Measurements from ENCODE around the gene FILIP1. TPM values are rescaled to one million over a fixed set of nuclear protein-coding genes. Genes with fewer than 3 reads are reported as not detected.

The FILIP1 gene
- polyA plus RNA-seq, 3 donors = not detected

- intact Hi-C loops (cut with micrococcal nuclease) = no loop called here
- Histone ChIP-seq H3K27me3 (ENCODE audit: control insufficient read depth in 2 of 2, insufficient read depth in 2 of 2, low read length in 2 of 2) (peaks cover 0 to 3% of the 10 kb centered on the region in 2 donors), H3K27ac (ENCODE audit: low read depth in 1 of 2, low read length in 2 of 2) (no peak overlapping the region), H3K9ac (ENCODE audit: insufficient read depth, low read length, poor library complexity, severe bottlenecking) (no peak overlapping the region), H2AFZ (ENCODE audit: insufficient read depth, low read depth, low read length, poor library complexity, severe bottlenecking) (no peak overlapping the region), H3K4me1 (ENCODE audit: control insufficient read depth in 1 of 2, insufficient read depth in 2 of 2, low read length in 2 of 2) (no peaks in the 10 kb centered on the region), H3K79me2 (ENCODE audit: insufficient read depth, low read length) (no peaks in the 10 kb centered on the region), H3K9me3 (replicated peaks in 1 of 2; ENCODE audit: control insufficient read depth in 1 of 2, insufficient read depth in 1 of 2, low read length in 2 of 2) (no peaks in the 10 kb centered on the region), H3K4me3 (replicated peaks in 1 of 3; ENCODE audit: low read depth in 2 of 3, low read length in 3 of 3) (no peak overlapping the region), H3K4me2 (replicated peaks; ENCODE audit: extremely low read depth, low read length, poor library complexity, severe bottlenecking) (no peak overlapping the region), H4K20me1 (ENCODE audit: insufficient read depth, low read length) (no peaks in the 10 kb centered on the region), H3K36me3 (replicated peaks in 1 of 2; ENCODE audit: control insufficient read depth in 1 of 2, insufficient read depth in 2 of 2, low read length in 2 of 2) (no peaks in the 10 kb centered on the region)
- DNase-seq = no peak
- Mint-ChIP-seq H3K36me3 (no peaks in the 10 kb centered on the region), H3K4me3 (no peak overlapping the region), H3K9me3 (peaks cover 0 to 11% (median 7%) of the 10 kb centered on the region in 7 donors), H3K27me3 (ENCODE audit: low read depth in 3 of 3) (peaks cover 2 to 7% (median 5%) of the 10 kb centered on the region in 3 donors), H3K27ac (no peak overlapping the region), H3K4me1 (no peaks in the 10 kb centered on the region)
- TF ChIP-seq CTCF (IDR thresholded peaks at IDR 0.05) = no peak
- WGBS (ENCODE audit: insufficient coverage) = 83% methylated on average over 1 of the region's 2 CpGs
Measured at GRCh38 chr6:75318900-75319299, 174.7 kb downstream of the FILIP1 start.

GRCh38 chr6:75317503-75318206 lies 175.9 kb downstream of the FILIP1 start:
- no peaks in the 10 kb centered on the region for H3K4me1 Mint-ChIP-seq
- no peak overlapping the region for H3K4me3 Mint-ChIP-seq
- Histone ChIP-seq H4K20me1 (ENCODE audit: insufficient read depth, low read length) (no peaks in the 10 kb centered on the region), H3K9me3 (replicated peaks in 1 of 2; ENCODE audit: control insufficient read depth in 1 of 2, insufficient read depth in 1 of 2, low read length in 2 of 2) (no peaks in the 10 kb centered on the region), H2AFZ (ENCODE audit: insufficient read depth, low read depth, low read length, poor library complexity, severe bottlenecking) (no peak overlapping the region), H3K4me1 (ENCODE audit: control insufficient read depth in 1 of 2, insufficient read depth in 2 of 2, low read length in 2 of 2) (no peaks in the 10 kb centered on the region), H3K79me2 (ENCODE audit: insufficient read depth, low read length) (no peaks in the 10 kb centered on the region), H3K4me2 (replicated peaks; ENCODE audit: extremely low read depth, low read length, poor library complexity, severe bottlenecking) (no peak overlapping the region), H3K27ac (ENCODE audit: low read depth in 1 of 2, low read length in 2 of 2) (no peak overlapping the region), H3K9ac (ENCODE audit: insufficient read depth, low read length, poor library complexity, severe bottlenecking) (no peak overlapping the region), H3K36me3 (replicated peaks in 1 of 2; ENCODE audit: control insufficient read depth in 1 of 2, insufficient read depth in 2 of 2, low read length in 2 of 2) (no peaks in the 10 kb centered on the region), H3K27me3 (ENCODE audit: control insufficient read depth in 2 of 2, insufficient read depth in 2 of 2, low read length in 2 of 2) (peaks cover 0 to 3% of the 10 kb centered on the region in 2 donors), H3K4me3 (replicated peaks in 1 of 3; ENCODE audit: low read depth in 2 of 3, low read length in 3 of 3) (no peak overlapping the region)
- intact Hi-C loops (cut with micrococcal nuclease) = no loop called here
- WGBS (ENCODE audit: insufficient coverage) = 70% methylated on average over 3 of the region's 4 CpGs
- no peaks in the 10 kb centered on the region for H3K36me3 Mint-ChIP-seq
- no peak for DNase-seq
- H3K27me3 Mint-ChIP-seq (ENCODE audit: low read depth in 3 of 3) = peaks cover 3 to 9% (median 9%) of the 10 kb centered on the region in 3 donors
- H3K27ac Mint-ChIP-seq = no peak overlapping the region
- no peak for TF ChIP-seq CTCF (IDR thresholded peaks at IDR 0.05)
- H3K9me3 Mint-ChIP-seq = peaks cover 0 to 9% (median 6%) of the 10 kb centered on the region in 7 donors
